ENCODE results near the gene PFDN5.

PFDN5 gene

GRCh38 chr12:53255996-53256395 is 39.3 kb upstream of the PFDN5 start:
- H3K36me3 Mint-ChIP-seq (ENCODE audit: low read depth) = peaks cover 4% of the 10 kb centered on the region
- peaks cover 21% of the 10 kb centered on the region for H3K4me1 Mint-ChIP-seq
- H3K4me3 Mint-ChIP-seq = peak overlapping the region in 2 of 3 experiments; percentile 43 to 72
- H3K27ac Mint-ChIP-seq = no peak overlapping the region
- no peaks in the 10 kb centered on the region for H3K9me3 Mint-ChIP-seq
- TF ChIP-seq, protein P1, sequence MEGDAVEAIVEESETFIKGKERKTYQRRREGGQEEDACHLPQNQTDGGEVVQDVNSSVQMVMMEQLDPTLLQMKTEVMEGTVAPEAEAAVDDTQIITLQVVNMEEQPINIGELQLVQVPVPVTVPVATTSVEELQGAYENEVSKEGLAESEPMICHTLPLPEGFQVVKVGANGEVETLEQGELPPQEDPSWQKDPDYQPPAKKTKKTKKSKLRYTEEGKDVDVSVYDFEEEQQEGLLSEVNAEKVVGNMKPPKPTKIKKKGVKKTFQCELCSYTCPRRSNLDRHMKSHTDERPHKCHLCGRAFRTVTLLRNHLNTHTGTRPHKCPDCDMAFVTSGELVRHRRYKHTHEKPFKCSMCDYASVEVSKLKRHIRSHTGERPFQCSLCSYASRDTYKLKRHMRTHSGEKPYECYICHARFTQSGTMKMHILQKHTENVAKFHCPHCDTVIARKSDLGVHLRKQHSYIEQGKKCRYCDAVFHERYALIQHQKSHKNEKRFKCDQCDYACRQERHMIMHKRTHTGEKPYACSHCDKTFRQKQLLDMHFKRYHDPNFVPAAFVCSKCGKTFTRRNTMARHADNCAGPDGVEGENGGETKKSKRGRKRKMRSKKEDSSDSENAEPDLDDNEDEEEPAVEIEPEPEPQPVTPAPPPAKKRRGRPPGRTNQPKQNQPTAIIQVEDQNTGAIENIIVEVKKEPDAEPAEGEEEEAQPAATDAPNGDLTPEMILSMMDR (IDR thresholded peaks at IDR 0.05; ENCODE audit: unreplicated experiment in 3 of 3) = no peak
- peaks cover 3% of the 10 kb centered on the region for H3K27me3 Mint-ChIP-seq (ENCODE audit: low read depth)

DNA sequence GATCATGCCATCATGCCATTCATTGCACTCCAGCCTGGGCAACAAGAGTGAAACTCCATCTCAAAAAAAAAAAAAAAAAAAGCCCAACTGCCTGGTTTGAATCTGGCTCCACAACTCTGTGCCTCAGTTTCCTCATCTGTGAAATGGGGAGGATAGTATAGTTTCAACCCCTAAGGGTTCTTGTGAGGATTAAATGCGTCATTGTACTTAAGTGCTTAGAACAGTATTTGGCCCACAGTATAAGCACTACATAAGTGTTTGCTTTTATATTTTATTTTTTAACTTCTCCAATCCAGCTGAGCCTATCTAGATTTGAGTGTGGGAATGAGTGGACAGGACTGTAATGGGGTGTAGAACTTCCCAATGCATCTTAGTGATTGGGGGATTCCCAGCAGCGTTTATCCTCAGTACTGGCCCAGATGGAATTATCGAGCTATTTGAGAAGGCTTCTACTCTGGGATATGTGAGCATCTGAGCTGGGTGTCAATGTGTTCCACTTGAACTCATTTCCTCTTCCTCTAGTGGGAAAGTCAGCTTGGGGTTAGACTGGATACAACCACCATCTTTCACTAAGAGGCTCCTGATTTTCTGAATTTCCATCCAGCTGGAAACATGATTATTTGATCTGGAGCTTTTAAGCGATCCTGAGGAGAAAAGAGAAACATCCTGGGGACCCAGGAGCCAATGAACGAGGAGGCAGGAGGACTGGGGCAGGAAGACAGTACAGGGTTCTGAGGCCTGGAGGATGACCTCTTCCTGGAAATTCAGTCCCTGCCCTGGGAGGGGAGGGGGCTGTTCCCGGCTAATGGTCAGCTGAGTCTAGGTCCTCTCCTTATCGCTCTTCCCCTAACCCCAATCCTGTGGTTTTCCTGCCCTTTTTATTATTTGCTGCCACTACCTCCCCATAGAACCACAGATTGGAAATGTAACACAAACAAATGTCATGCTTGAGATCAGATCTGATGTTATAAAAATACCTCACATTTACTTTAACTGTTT is 36.5 kb upstream of the PFDN5 start:
- TF ChIP-seq, protein P1 (IDR thresholded peaks at IDR 0.05; ENCODE audit: unreplicated experiment in 3 of 3) = no peak
- Mint-ChIP-seq H3K4me3 (no peak overlapping the region), H3K27me3 (ENCODE audit: low read depth) (no peaks in the 10 kb centered on the region), H3K9me3 (no peaks in the 10 kb centered on the region), H3K4me1 (peaks cover under 1% of the 10 kb centered on the region), H3K36me3 (ENCODE audit: low read depth) (peaks cover under 1% of the 10 kb centered on the region), H3K27ac (no peak overlapping the region)

DNA sequence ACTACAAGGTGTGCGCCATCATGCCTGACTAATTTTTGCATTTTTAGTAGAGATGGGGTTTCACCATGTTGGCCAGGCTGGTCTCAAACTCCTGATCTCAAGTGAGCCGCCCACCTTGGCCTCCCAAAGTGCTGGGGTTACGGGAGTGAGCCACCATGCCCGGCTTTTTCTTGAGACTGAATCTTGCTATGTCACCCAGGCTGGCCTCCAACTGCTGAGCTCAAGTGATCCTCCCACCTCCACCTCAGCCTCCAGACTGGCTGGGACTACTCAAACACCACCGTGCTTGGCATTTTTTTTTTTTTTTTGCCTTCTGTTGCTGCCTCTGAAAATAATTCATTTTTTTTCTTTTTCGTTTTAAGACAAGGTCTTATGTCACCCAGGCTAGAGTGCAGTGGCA is 35.5 kb upstream of the PFDN5 start:
- H3K36me3 Mint-ChIP-seq (ENCODE audit: low read depth) = no peaks in the 10 kb centered on the region
- H3K4me3 Mint-ChIP-seq = no peak overlapping the region
- TF ChIP-seq, protein P1 (IDR thresholded peaks at IDR 0.05; ENCODE audit: unreplicated experiment in 3 of 3) = no peak
- H3K27me3 Mint-ChIP-seq (ENCODE audit: low read depth) = no peaks in the 10 kb centered on the region
- no peaks in the 10 kb centered on the region for H3K4me1 Mint-ChIP-seq
- no peak overlapping the region for H3K27ac Mint-ChIP-seq
- H3K9me3 Mint-ChIP-seq = no peaks in the 10 kb centered on the region

GRCh38 chr12:53265783-53266182 is 29.6 kb upstream of the PFDN5 start:
- Mint-ChIP-seq H3K9me3 (no peaks in the 10 kb centered on the region), H3K27me3 (ENCODE audit: low read depth) (peaks cover 3% of the 10 kb centered on the region), H3K4me3 (peak overlapping the region in 1 of 3 experiments; percentile 23), H3K36me3 (ENCODE audit: low read depth) (peaks cover 7% of the 10 kb centered on the region), H3K27ac (no peak overlapping the region), H3K4me1 (peaks cover 33% of the 10 kb centered on the region)
- TF ChIP-seq, protein P1 (IDR thresholded peaks at IDR 0.05; ENCODE audit: unreplicated experiment in 3 of 3) = no peak

DNA sequence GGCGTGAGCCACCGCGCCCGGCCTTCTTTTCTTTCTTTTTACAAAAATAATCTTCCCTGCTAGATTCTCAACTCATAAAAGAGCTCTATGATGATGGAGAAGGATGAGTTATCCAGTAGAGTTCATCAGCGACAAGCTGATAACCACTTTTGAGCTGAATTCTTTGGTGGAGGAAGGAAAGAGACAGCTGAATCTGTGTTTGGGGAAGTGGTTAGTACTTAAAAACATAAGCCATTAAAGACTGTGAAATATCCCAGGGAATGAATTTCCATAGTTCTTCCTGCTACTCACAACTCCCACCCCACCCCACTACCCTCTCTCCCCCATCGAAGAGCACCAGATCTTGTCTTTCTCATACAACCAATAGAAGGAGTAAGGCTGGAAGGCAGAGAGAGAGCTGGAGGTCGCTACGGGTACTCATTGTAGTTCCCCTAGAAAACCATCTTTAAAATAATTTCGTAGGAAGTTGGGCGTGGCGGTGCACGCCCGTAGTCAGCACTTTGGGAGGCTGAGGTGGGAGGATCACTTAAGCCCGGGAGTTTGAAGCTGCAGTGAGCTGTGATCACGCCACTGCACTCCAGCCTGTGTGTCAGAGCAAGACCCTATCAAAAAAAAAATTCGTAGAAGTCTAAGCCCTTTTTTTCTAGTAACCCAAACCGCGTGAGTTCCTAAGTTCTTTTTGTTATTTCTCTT is 27.9 kb upstream of the PFDN5 start:
- Mint-ChIP-seq H3K4me1 (peaks cover 33% of the 10 kb centered on the region), H3K9me3 (no peaks in the 10 kb centered on the region), H3K27ac (peak overlapping the region; percentile 44 to 85 (median 49)), H3K4me3 (peak overlapping the region; percentile 98 to 99 (median 99)), H3K36me3 (ENCODE audit: low read depth) (peaks cover 10% of the 10 kb centered on the region), H3K27me3 (ENCODE audit: low read depth) (peaks cover 3% of the 10 kb centered on the region)
- TF ChIP-seq, protein P1 (IDR thresholded peaks at IDR 0.05; ENCODE audit: unreplicated experiment in 3 of 3) = no peak

Measured in nephron (organoid).